GM19455 (cell line): ENCODE results near the gene CNTN4.
"Not testable (repeated sequence)": the region's sequence is repeated elsewhere in the genome, so short reads cannot be mapped to it uniquely, and the experiment has no call there.

ENCODE experiments used
- ATAC-seq: cut with Tn5 transposase; IDR thresholded peaks from one replicate; pipeline ENCODE4 v1.9.1; 2021; ENCODE audit not compliant: unreplicated experiment

CNTN4 gene

GRCh38 chr3:2945121-2945520 lies 846.5 kb downstream of the CNTN4 start:
- no peak for ATAC-seq

GRCh38 chr3:2947536-2947935 lies 848.9 kb downstream of the CNTN4 start:
- ATAC-seq = no peak

GRCh38 chr3:2948882-2949281 lies 850.2 kb downstream of the CNTN4 start:
- ATAC-seq = no peak

- ATAC-seq = no peak
Measured at GRCh38 chr3:2950159-2950558, 851.5 kb downstream of the CNTN4 start.

- no peak for ATAC-seq
Measured at GRCh38 chr3:2957115-2957514, 858.4 kb downstream of the CNTN4 start.

- no peak for ATAC-seq
Measured at GRCh38 chr3:2958551-2958950, 859.9 kb downstream of the CNTN4 start.

- no peak for ATAC-seq
Measured at GRCh38 chr3:2961576-2961975, 862.9 kb downstream of the CNTN4 start.

- ATAC-seq = no peak
Measured at GRCh38 chr3:2967871-2968270, 869.2 kb downstream of the CNTN4 start.

- no peak for ATAC-seq
Measured at GRCh38 chr3:2968475-2968874, 869.8 kb downstream of the CNTN4 start.

GRCh38 chr3:2976212-2976611 lies 877.5 kb downstream of the CNTN4 start:
- ATAC-seq = no peak

- ATAC-seq = no peak
Measured at GRCh38 chr3:2976796-2977195, 878.1 kb downstream of the CNTN4 start.

GRCh38 chr3:2978977-2979732 lies 880.5 kb downstream of the CNTN4 start:
- no peak for ATAC-seq

- no peak for ATAC-seq
Measured at GRCh38 chr3:2984005-2984830, 885.6 kb downstream of the CNTN4 start.

GRCh38 chr3:2984831-2985220 lies 886.2 kb downstream of the CNTN4 start:
- no peak for ATAC-seq

- no peak for ATAC-seq
Measured at GRCh38 chr3:2985479-2985878, 886.8 kb downstream of the CNTN4 start.

GRCh38 chr3:2992534-2992933 lies 893.9 kb downstream of the CNTN4 start:
- ATAC-seq = no peak

GRCh38 chr3:2993130-2993529 lies 894.5 kb downstream of the CNTN4 start:
- not testable (repeated sequence) for ATAC-seq

- no peak for ATAC-seq
Measured at GRCh38 chr3:2993736-2994135, 895.1 kb downstream of the CNTN4 start.

- no peak for ATAC-seq
Measured at GRCh38 chr3:2995195-2995594, 896.5 kb downstream of the CNTN4 start.

GRCh38 chr3:3005146-3005744 lies 906.6 kb downstream of the CNTN4 start:
- ATAC-seq = no peak

GRCh38 chr3:3013317-3014052 lies 914.8 kb downstream of the CNTN4 start:
- ATAC-seq = no peak
